MCF 10A (cell line): ENCODE results near the gene MMP24OS. TPM values are rescaled to one million over a fixed set of nuclear protein-coding genes. Genes with fewer than 3 reads are reported as not detected.

Experiments
- BruUV-seq: library from RNA; stranded (reverse); fragments of 400-500 nt; replicated peaks from 2 replicates; lab custom pipeline; 2021; lab: Mats Ljungman, UMichigan
- CTCF ChIA-PET: fragments of 300-600 bp; sonication (Branson Sonifier 250); formaldehyde crosslinking; extraction: SDS; loops from one replicate; lab custom pipeline; 2021; ENCODE audit warnings: antibody characterized with exemption, inconsistent platforms; lab: Yijun Ruan, JAX
- POLR2A ChIA-PET: fragments of 300-600, 350-650 bp; sonication (Branson Sonifier 250); formaldehyde crosslinking; extraction: SDS; loops from one replicate; lab custom pipeline; 2020; ENCODE audit warnings: antibody characterized with exemption, inconsistent platforms; lab: Yijun Ruan, JAX
- DNase-seq: peaks from one replicate; pipeline ENCODE4 v3.0.0-alpha.2; 2018; ENCODE audit not compliant: unreplicated experiment
- H3K27ac Mint-ChIP-seq: one replicate; pipeline ENCODE4 v1.8.0; 2022; ENCODE audit warnings: mild to moderate bottlenecking, low read depth, mixed read lengths; ENCODE audit not compliant: unreplicated experiment
- H3K27me3 Mint-ChIP-seq: one replicate; pipeline ENCODE4 v1.8.0; 2022; ENCODE audit warnings: mixed read lengths; ENCODE audit not compliant: insufficient read depth, unreplicated experiment
- H3K36me3 Mint-ChIP-seq: one replicate; pipeline ENCODE4 v1.8.0; 2022; ENCODE audit warnings: mild to moderate bottlenecking, moderate library complexity, mixed read lengths; ENCODE audit not compliant: insufficient read depth, unreplicated experiment
- H3K4me1 Mint-ChIP-seq: one replicate; pipeline ENCODE4 v1.8.0; 2022; ENCODE audit warnings: mixed read lengths; ENCODE audit not compliant: insufficient read depth, unreplicated experiment
- H3K4me3 Mint-ChIP-seq: one replicate; pipeline ENCODE4 v1.8.0; 2022; ENCODE audit warnings: mild to moderate bottlenecking, moderate library complexity, mixed read lengths; ENCODE audit not compliant: unreplicated experiment
- H3K9me3 Mint-ChIP-seq: one replicate; pipeline ENCODE4 v1.8.0; 2022; ENCODE audit warnings: mixed read lengths; ENCODE audit not compliant: unreplicated experiment
- intact Hi-C: fragments of 100-400 bp; cut with micrococcal nuclease; formaldehyde crosslinking; loops from 2 replicates; pipeline ENCODE4 v1.14.1; 2022
- total RNA-seq: library from RNA; stranded (reverse); gene quantifications from 2 replicates; pipeline ENCODE4 v1.2.3, GENCODE V29; 2022
- TF ChIP-seq, protein P1 (sequence below): fragments of 200-600 bp; IDR thresholded peaks from one replicate; pipeline ENCODE4 v1.8.0; 2022; ENCODE audit warnings: antibody characterized with exemption, mild to moderate bottlenecking; ENCODE audit not compliant: unreplicated experiment

The MMP24OS gene
- total RNA-seq, 1 experiment from 2014 or later = 52.2 TPM

DNA sequence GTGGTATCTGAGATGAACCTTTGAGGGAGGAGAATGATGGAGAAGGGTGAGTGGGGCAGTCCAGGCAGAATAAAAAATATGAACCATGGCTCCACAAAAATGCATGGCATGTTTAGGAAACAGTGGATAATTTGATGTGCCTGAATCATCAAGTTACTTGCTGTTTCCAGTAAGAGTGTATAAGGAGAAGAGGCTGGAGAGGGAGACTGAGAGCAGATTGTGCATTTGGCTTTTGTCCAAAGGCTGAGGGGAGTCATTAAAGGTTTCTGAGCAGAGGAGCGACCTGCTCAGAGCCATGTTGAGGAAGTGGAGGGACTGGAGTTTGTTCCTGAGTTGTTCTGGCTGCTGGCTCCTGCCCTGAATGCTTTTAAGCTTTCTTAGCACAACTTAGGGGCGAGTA, 45.3 kb downstream of the MMP24OS start:
- POLR2A ChIA-PET = interaction anchor here (2.2 kb wide), 1 partner anchor 12 kb away, joined by 5 read pairs; no protein-coding TSS in a partner anchor
- DNase-seq = no peak
- Mint-ChIP-seq H3K4me1 (no peaks in the 10 kb centered on the region), H3K4me3 (no peak overlapping the region), H3K27me3 (peaks cover 58% of the 10 kb centered on the region), H3K36me3 (peaks cover 4% of the 10 kb centered on the region), H3K27ac (no peak overlapping the region), H3K9me3 (no peaks in the 10 kb centered on the region)
- intact Hi-C loops = no loop called here
- TF ChIP-seq, protein P1, sequence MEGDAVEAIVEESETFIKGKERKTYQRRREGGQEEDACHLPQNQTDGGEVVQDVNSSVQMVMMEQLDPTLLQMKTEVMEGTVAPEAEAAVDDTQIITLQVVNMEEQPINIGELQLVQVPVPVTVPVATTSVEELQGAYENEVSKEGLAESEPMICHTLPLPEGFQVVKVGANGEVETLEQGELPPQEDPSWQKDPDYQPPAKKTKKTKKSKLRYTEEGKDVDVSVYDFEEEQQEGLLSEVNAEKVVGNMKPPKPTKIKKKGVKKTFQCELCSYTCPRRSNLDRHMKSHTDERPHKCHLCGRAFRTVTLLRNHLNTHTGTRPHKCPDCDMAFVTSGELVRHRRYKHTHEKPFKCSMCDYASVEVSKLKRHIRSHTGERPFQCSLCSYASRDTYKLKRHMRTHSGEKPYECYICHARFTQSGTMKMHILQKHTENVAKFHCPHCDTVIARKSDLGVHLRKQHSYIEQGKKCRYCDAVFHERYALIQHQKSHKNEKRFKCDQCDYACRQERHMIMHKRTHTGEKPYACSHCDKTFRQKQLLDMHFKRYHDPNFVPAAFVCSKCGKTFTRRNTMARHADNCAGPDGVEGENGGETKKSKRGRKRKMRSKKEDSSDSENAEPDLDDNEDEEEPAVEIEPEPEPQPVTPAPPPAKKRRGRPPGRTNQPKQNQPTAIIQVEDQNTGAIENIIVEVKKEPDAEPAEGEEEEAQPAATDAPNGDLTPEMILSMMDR = no peak
- CTCF ChIA-PET = no interaction called here
- BruUV-seq = no TSS peak

DNA sequence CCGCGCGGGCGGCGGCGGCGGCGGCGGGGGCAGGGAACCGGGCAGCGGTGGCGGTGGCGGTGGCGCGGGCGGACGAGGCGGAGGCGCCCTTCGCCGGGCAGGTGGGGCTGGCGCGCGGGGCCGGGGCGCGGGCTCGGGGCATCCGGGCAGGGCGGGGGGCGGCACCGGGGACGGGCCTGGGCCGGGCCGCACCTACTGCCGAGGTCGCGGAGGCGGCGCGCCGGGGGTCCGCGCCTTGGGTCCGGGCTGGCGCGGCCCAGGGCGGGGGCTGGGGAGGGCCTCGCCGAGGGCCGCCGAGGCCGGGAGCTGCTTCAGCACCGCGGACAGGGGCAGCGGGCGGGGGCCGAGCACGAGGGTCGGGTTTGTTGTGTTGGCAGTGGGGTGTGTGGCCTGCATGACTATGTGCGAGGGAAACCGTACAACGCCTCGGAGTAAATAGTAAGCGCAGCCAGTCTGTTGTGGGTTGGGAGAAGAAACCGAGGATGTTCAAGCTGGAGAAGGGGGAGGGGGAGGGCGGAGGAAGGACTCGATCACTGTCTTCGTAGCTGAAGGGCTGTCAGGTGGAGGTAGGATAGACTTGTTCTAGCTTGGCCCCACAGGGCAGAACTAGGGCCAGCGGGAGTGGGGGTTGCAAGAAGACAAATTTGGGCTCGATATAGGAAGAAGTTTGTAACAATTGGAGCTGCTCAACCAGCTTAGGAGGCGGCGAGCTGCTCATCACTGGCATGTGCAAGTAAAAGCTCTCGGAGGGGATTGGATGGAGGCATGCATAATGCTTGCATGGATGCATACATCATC, 50.8 kb downstream of the MMP24OS start:
- peaks cover 65% of the 10 kb centered on the region for H3K27me3 Mint-ChIP-seq
- CTCF ChIA-PET = interaction anchor here (0.5 to 3.1 kb wide), 9 partner anchors 18 to 213 kb away, joined by 3 to 11 read pairs (median 4); no protein-coding TSS in a partner anchor

More for the DNA sequence above, 50.8 kb downstream of the MMP24OS start:
- Mint-ChIP-seq H3K4me1 (no peaks in the 10 kb centered on the region), H3K9me3 (no peaks in the 10 kb centered on the region), H3K36me3 (peaks cover 4% of the 10 kb centered on the region), H3K4me3 (peak overlapping the region; percentile 49), H3K27ac (no peak overlapping the region)
- BruUV-seq = no TSS peak
- DNase-seq = peak; percentile 15
- POLR2A ChIA-PET = interaction anchor here (0.6 to 1.5 kb wide), 5 partner anchors 11 to 727 kb away, joined by 3 to 5 read pairs (median 4); partner anchors contain the start of gene EDEM2
- intact Hi-C loops = no loop called here
- TF ChIP-seq, protein P1 = no peak

Other genes starting within 250 kb of the MMP24OS start
- 51.8 and 56.3 TPM in 2 replicates for gene TRPC4AP, start 185.3 kb downstream of the MMP24OS start, total RNA-seq
- 23.6 and 30.2 TPM in 2 replicates for gene EDEM2, start 130.8 kb downstream of the MMP24OS start, total RNA-seq
- gene PROCR, start 106.0 kb downstream of the MMP24OS start, total RNA-seq = 27.4 and 34.6 TPM in 2 replicates
- gene MMP24, start 51.4 kb downstream of the MMP24OS start, total RNA-seq = 0.10 TPM in 1 of 2 replicates, not detected in the other
- gene EIF6, start 6.7 kb upstream of the MMP24OS start, total RNA-seq = 322 and 354 TPM in 2 replicates
- not detected in 2 replicates for gene FAM83C, start 14.3 kb upstream of the MMP24OS start, total RNA-seq
- 45.2 and 55.8 TPM in 2 replicates for gene UQCC1, start 133.9 kb upstream of the MMP24OS start, total RNA-seq
- not detected in 2 replicates for gene GDF5, start 160.1 kb upstream of the MMP24OS start, total RNA-seq
- 41.0 and 44.0 TPM in 2 replicates for gene CEP250, start 177.5 kb upstream of the MMP24OS start, total RNA-seq